Activated effector memory CD4-positive, alpha-beta T cell treated with Interleukin-2 at 50 U/mL for 16 hours (primary cell): ENCODE data around the gene NGFR.

Experiments
- DNase-seq: peaks from one replicate; pipeline ENCODE4 v3.0.0-alpha.2; 2020

Gene NGFR

DNA sequence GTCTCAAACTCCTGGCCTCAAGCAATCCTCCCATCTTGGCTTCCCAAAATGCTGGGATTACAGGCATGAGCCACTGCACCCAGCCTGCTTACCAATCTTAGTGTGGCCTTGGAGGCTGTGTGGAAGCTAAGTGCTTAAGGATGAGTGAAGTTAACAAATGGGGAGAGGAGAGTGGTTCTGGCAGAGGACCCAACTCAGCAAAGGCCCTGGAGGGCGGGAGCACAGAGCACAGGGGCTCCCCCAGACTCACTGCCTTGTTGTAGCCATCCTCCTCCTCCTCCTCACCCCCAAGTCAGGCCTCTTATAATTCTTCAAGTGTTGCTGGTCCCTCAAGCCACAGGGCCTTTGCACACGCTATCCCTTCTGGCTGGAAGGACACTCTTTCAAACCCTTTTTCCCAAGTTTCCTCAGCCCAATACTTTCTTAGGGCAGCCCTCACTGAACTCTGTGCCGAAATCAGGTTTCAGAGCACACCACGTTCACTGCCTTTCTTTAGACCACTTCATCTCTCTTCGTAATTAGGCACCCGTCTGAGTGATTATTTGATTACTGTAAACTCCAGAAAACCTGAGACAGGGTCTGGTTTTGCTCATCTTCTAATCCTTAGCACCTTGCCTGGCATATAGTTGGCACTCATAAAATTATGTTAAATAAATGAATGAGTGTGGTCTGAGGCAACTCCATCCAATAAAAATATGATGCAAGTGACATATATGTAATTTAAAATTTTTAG lies 23.4 kb downstream of the NGFR start:
- no peak for DNase-seq

GRCh38 chr17:49519781-49520180 lies 24.7 kb downstream of the NGFR start:
- DNase-seq: no peak

DNA sequence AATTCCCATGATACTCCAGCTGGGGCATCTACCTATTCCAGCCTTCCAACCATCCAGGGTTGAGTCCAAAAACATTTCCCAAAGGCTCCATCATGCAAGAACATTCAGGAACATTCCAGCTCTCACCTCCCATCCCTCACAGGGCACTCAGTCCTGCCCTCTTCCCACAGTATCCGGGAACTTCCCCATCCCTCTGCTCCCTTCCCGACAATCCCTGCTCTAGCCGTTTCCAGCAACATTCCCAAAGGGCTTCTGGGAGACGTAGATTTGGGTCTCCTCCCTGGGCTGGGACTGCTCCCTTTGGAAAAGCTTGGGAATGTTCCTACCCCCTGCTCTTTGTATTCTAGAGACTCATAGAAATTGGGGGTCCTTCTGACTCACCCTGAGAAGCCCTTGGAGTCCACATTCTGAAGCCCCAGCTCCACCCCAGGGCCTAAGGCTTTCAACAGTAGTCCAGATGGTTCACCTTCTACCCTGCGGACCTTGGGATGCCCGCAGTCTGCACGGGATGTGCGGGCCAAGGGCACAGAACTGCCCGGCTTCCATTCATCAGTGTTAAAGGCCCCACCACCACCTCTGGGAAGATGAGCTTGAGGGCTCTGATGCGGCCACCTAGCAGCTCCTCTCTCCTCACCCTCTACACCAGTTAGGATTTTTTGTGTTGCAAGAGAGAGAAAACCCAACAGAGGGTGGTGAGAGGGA lies 25.4 kb downstream of the NGFR start:
- no peak for DNase-seq

DNA sequence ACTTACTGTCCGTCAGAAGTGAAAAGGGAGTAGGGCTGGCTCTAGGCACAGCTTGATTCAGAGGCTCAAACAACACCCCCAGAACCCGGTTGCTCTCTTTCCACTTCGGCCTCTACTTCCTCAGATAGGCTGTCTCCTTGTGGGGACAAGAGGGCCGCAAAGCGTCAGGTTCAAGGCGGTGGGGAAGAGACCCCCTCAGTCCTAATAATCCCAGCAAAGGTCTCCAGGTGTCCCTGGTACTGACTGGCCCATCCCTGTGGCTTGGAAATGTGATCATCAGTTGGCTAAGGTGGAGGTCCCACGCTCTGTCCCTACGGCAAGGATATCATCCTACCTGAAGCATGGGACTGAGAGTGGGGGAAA lies 26.0 kb downstream of the NGFR start:
- DNase-seq: no peak

DNA sequence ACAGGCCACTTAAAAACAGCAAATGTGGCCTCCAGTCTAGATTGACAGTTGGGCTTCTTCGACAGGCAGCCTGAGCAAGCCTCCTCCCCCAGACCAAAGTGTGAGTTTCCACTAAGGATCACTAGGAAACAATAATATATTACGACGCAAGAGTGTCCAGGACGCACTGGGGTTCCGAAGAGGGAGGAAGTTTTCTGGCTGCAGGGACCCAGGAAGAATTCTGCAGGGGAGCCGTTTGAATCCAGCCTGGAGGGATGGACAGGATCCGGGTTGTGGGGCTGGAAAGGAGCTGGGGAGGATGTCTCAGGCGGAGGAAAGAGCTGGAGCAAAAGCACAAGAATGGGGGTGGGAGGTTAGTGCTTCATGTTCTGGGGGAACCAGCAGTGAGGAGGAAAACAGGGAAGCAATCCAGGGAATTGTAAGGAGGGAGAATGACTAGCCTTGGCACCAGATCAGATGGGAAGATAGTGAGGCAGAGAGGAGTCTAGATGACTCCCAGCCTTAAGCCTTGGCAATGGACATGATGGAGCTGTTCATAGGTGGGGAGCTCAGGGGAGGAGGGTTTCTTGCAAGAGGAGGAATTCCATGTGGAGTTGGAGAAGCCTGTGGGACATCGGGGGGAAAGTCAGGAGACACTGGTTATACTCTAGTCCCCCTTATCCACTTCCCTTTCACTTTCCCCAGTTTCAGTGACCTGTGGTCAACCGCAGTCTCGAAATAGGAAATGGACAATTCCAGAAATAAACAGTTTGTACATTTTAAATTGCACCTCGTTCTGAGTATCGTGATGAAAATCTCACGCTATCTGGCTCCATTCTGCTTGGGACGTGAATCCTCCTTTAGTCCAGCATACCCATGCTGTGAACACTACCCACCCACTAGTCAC lies 26.6 kb downstream of the NGFR start:
- DNase-seq: no peak

GRCh38 chr17:49522357-49522890 lies 27.3 kb downstream of the NGFR start:
- no peak for DNase-seq

DNA sequence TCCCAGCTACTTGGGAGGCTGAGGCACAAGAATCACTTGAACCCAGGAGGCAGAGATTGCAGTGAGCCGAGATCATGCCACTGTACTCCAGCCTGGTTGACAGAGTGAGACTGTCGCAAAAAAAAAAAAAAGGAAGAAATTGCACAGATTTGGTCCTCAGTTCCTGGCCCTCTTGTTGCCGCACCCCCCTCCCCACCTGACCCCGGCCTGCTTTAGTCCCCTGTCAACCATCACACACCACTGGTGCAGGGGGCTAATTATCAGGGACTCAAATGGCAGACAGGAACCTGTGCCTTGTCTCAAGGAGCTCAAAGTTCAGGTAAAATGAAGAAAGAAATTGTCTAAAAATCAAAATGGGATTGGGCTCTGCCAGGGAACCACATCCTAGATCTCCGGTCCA lies 28.1 kb downstream of the NGFR start:
- no peak for DNase-seq

DNA sequence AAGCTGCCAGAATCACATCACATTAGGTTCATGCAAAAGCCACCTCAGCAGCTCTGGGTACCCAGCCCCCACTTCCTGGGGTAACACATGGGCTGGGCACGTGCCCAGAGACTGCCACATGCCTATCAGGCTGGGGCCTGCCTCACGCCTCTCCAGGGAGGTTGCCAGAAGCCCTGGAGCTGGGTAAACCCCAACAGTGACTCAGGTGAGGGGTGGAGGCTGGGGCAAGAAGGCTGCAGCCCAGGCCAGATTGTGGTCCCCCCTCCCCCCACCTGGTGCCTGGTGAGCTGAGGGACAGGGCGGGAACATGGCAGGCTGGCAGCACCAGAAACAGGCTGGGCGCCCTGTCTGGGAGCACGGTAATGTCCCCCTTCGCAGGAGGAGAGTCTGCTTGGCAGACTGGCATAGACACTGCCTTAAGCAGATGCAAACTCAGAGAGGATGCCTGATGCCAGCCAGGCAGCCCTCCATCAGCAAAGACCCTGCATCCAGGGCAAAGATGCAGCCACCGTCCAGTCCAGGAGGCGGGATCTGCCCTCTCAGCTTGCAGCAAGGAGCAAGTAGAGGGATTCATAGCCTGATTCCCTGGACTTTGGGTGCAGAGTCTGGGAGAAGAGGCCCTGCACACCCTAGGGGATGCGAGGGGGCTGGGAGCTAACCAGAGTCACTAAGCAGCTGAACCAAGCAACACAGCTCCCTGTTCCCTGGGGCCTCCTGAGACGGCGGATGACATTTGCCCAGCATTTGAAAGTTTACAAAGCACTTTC lies 28.8 kb downstream of the NGFR start:
- DNase-seq: peak; percentile 26

DNA sequence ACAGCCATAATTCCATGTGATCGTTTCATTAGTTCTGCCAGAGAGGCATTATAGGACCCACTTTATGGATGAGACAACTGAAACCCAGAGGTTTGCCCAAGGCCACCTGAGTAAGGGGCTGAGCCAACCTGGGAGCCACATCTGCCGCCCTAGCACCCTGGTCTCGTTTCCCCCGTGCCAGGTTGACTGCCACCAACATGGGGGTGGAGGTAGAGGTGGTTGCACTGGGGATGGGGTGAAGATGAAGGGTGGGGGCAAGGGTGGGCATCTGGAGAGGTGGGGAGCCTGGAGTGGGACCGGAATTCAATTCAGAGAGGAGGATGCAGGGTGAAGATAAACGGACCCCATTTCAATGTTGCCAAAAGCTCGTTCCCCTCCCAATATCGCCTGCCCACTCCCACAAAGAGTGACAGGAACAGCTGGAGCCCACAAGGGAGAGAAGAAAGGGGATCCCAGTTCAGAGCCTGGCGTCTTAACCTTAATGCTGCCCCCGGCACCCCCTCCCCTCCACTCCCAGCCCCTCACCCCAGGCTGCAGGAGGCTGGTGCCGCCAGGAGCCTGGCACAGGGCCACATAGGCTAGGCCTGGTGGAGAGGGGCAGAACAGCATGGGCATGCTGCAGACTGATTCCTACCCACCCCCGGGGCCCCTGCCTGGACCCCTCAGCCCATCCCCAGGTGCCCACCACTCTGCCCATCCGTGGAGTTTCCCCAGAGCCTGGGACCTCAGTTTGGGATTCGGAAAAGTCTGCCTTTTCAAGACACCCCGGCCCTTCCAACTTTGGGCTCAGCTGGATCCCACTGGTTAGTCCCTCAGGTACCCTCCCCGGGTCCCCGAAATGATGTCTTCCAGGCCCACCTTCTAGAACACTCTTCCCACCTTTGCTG lies 29.6 kb downstream of the NGFR start:
- no peak for DNase-seq

DNA sequence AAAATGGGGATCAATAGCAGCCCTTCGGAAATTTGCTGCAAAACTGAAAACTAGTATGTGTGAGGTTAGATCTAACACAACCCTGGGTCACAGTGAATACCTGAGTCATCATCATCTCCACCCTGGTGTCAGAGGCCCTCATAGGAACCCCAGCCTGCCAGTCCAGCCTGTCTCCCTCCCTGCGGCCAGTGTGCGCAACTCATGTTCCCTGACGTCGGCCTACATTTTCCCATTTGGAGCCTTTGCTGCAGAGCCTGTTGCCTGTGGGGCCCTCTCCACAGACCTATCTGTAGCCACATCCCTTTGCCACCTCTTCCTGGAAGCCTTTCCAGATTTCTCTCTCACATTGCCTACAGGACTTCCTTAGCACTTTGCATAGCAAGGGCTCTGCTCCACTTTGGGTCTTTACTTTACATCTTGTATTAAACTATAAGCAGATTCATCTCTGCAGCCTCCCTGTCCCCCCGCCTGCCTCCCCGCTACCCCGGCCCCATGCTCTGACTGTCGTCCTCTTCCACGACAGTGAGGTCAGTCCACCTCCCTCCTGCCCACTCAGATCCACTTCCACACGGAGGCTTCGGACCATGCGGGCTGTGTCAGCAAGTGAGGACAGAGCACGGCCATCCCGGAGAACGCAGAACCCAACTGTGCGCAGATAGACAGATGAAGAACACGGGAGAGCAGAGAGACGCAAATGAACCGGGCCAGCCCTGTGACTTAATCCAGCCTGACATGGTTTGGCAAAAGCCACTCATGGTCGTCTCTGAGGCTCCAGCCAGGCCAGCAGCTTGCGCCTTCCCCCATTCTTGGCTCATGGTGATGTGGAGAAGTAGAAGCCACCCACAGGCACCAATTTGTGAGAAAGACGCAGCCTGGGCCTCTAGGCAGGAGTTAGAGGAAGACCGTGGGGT lies 31.0 kb downstream of the NGFR start:
- no peak for DNase-seq

DNA sequence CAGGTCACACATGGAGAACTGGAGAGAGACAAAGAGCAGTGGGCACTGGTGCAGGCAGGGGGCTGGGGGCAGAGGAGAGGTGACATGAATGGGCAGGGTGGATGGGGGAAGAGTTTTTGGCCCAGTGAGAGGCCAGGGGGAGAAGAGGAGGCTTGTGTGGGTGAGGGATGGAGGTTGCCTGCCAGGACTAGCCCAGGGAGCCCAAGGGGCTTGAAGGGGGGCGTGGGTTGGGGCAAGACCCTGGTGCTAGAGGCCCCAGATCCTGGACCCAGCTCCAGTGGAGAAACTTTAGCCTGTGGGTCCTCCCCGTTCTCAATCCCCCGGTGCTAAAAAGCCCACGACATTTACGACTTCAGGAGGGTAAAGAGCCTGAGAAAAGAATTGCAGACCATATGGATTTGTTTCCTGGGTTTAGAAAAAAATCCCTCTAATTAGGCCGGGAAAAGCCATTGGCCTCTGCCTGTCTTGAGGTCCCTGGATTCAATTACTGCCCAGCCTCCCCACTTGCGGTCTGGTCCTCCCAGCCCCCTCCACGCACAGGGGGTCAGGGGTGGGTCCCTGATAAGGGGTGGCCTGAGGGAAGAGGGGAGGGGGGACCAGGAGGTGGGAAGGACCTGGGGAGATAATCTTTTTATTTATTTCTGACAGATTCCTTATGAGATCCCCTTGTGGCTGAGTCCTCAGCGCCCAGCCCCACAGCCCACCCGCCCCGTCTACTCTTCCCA lies 33.0 kb downstream of the NGFR start:
- no peak for DNase-seq

DNA sequence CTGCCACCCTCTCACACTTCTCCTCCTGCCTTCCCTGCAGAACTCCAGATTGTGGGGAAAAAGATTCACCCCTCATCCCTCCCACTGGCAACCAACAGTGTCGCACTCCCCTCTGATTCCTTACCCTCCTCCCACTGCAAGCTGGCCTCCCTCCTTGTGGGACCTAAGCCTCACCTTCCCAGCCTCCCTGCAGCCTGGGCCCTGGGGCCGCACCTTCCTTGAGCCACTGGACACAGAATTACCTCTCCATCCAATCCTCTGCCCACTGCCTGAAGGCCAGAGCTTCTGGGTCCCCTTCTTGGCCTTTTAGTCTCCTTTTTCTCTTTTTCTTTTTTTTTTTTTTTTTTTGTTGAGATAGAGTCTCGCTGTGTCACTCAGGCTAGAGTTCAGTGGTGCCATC lies 33.9 kb downstream of the NGFR start:
- DNase-seq: no peak

- DNase-seq: no peak
These were observed 35.0 kb downstream of the NGFR start for GRCh38 chr17:49530118-49530517.

DNA sequence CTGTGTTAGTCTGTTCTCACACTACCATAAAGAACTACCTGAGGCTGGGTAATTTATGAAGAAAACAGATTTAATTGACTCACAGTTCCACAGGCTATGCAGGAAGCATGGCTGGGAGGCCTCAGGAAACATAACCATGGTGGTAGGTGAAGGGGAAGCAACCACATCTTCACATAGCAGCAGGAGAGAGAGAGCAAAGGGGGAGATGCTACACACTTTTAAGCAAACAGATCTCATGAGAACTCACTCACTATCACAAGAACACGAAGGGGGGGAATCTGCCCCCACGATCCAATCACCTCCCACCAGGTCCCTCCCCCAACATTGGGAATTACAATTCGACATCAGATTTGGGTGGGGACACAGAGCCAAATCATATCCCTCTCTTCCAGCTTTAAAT lies 48.8 kb downstream of the NGFR start:
- no peak for DNase-seq

DNA sequence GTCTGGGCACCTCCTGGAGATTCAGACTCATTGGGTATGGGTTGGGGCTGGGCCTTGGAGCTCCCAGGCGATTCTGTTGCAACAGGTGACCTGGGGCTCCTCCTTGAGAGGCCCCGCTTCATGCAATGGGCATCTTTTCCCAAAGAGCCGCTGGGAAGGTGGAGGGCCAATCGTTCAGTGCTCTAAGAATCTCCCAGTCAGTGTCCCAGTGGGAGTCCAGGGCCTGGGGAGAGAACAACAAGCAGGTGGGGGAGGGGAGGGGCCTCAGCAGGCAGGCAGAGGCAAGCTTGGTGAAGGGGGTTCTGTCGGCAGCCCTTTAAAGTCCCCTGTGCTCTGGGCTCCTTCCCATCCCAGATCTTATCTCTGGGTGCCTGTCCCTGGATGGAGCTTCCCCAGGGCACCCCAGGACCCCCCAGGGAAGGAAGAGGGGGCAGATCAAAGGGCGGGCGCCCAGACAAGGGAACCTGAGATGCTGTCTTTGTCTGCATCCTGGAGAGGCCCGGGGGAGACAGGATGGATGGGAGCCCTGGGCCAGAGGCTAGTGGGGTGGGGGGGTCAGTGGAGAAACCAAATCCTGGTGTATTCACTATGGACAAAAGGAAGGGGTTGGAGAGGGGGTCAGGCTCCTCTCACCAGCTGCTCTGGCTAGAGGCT lies 50.0 kb downstream of the NGFR start:
- DNase-seq: no peak

DNA sequence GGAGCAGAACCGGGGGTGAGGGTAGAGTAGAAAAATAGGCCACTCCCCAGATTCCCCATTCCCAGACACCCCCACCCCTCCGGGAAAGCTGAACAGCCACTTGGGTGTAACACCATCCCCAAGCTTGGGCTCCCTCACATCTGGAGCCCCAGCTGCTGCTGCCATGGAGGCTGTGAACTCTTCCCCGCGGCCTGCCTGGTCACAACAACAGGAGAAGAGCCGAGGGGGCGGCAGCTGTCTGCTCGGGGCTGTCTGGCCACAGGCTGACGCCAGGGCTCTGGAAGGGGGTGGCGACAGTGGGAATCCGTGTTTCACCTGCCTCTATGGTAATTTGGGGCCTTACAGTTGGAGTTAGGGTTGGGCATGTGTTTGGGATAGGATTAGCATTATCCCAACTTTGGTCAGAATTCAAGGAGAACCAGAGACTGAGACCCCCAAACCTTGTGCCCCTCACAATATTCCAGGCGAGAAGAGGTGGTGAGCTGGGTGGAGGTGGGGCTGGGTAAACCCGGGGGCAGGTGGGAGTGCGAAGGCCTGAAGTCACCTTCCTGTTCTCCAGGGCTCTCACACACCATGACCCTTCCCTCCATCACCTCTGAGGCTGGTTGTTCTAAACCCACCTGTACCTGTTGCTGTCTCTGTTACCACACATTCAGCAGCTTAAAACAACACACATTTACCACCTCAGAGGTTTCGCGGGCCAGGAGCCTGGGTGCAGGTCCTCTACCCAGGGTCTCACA lies 50.9 kb downstream of the NGFR start:
- no peak for DNase-seq

- no peak for DNase-seq
These were observed 51.7 kb downstream of the NGFR start for GRCh38 chr17:49546546-49547535.
